Activated CD4-positive, CD25-positive, alpha-beta regulatory T cell treated with anti-CD3 and anti-CD28 coated beads, Interleukin-2, amount 50 U/mL, for 24 hours (primary cell): ENCODE results near the gene ZFP36.
"Not testable (repeated sequence)": the region's sequence is repeated elsewhere in the genome, so short reads cannot be mapped to it uniquely, and the experiment has no call there.

Experiments used
- ATAC-seq, 2 donors: fragments of 150-1000 bp; cut with Tn5 transposase; one replicate each; pipeline ENCODE4 v1.10.0; 2021; ENCODE audit warnings: mild to moderate bottlenecking in 1 of 2, moderate library complexity in 1 of 2

The ZFP36 gene

DNA sequence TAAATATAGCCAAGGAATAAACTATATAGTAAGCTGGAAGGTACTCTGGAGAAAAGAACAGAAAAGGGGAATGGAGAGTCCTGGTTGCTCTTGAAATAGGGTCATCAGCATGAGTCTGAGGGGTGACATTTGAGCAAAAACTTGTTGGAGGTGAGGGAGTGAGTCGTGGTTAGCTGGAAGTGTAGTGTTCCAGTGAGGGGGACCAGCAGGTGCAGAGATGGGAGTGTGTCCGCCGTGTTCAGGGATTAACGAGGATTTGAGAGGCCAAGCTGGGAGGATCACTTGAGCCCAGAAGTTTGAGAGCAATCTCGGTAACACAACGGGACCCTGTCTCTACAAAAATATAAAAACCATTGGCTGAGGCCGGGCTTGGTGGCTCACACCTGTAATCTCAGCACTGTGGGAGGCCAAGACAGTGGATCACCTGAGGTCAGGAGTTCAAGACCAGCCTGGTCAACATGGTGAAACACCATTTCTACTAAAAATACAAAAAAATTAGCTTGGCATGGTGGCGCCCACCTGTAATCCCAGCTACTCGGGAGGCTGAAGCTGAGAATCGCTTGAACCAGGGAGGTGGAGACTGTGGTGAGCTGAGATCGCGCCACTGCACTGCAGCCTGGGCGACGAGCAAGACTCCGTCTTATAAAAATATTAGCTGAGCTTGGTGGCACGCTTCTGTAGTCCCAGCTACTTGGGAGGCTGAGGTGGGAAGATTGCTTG is 39.9 kb downstream of the ZFP36 start:
- no peak for ATAC-seq

GRCh38 chr19:39448271-39448670 is 41.6 kb downstream of the ZFP36 start:
- ATAC-seq, result no peak

DNA sequence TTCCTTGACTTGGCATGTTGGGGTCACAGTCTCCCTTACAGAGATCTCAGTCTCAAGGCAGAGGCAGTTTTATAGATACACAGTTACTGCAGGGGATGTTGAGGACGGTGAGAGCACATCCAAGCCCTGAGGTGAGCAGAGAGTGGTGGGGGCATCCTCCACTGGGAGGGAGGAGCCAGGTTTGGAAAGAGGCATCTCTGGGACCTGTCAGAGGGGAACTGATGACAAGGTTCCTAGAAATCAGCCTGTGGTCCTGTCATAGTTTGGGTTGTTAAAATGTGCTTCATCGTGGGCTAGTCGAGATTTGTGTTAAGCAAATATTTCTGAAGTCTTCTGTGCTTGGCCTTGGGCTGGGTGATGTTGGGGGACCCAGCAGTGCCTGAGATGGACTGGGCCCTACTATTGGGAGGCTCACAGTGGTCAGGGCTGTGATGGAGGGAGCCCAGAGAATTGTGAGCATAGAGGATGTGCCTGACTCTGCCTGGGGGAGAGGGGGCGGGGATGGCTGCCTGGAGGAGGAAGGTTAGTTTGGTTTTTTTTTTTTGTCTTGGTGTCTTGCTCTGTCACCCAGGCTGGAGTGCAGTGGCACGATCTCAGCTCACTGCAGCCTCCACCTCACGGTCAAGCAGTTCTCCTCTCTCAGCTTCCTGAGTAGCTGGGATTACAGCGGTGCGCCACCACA is 42.6 kb downstream of the ZFP36 start:
- no peak for ATAC-seq

GRCh38 chr19:39451257-39451656 is 44.6 kb downstream of the ZFP36 start:
- ATAC-seq, result not testable (repeated sequence)
